ENCODE measurements around the gene VEZT. TPM values are rescaled to one million over a fixed set of nuclear protein-coding genes. Genes with fewer than 3 reads are reported as not detected.

The VEZT gene
- total and polyA plus RNA-seq, 3 experiments from 2014 or later = 25.7 to 53.6 (median 46.8) TPM

Other genes with a start within 250 kb of the VEZT start
- gene NDUFA12, start 214.1 kb upstream of the VEZT start, total RNA-seq = 100 to 1,000 TPM; 133 to 149 TPM
- gene NDUFA12, start 214.1 kb upstream of the VEZT start, polyA plus RNA-seq = 245 TPM
- gene NR2C1, start 144.2 kb upstream of the VEZT start, total RNA-seq = 10 to 100 TPM; 17.1 to 21.9 TPM
- gene NR2C1, start 144.2 kb upstream of the VEZT start, polyA plus RNA-seq = 7.5 TPM
- under 1 TPM; 0.75 to 0.92 TPM for gene FGD6, start 340 bp upstream of the VEZT start, total RNA-seq
- gene FGD6, start 340 bp upstream of the VEZT start, polyA plus RNA-seq = 0.36 TPM